Neuronal stem cell (in vitro differentiated cells): ENCODE data around the gene LLCFC1.

ENCODE experiments used
- DNase-seq: peaks from one replicate; pipeline ENCODE4 v3.0.0-alpha.2; 2013; ENCODE audit warnings: low spot score
- H2AFZ ChIP-seq: one replicate; pipeline ENCODE4 v1.6.1; 2013; ENCODE audit warnings: mild to moderate bottlenecking, low read length, inconsistent platforms
- H2AK5ac ChIP-seq: 2 replicates; pipeline ENCODE4 v1.6.1; 2013; ENCODE audit warnings: low read depth, mild to moderate bottlenecking, inconsistent platforms, low read length, moderate library complexity, mixed read lengths
- H2BK120ac ChIP-seq: 2 replicates; pipeline ENCODE4 v1.6.1; 2013; ENCODE audit warnings: low read depth, mild to moderate bottlenecking, inconsistent platforms, low read length, moderate library complexity, mixed read lengths
- H2BK12ac ChIP-seq: one replicate; pipeline ENCODE4 v1.6.1; 2013; ENCODE audit warnings: low read length, inconsistent platforms
- H2BK15ac ChIP-seq: 2 replicates; pipeline ENCODE4 v1.6.1; 2013; ENCODE audit warnings: mild to moderate bottlenecking, low read length, inconsistent platforms, mixed read lengths
- H2BK5ac ChIP-seq: one replicate; pipeline ENCODE4 v1.6.1; 2013; ENCODE audit warnings: inconsistent platforms, mild to moderate bottlenecking, low read length, moderate library complexity
- H3K14ac ChIP-seq: one replicate; pipeline ENCODE4 v1.6.1; 2013; ENCODE audit warnings: low read length, inconsistent platforms
- H3K18ac ChIP-seq: 2 replicates; pipeline ENCODE4 v1.6.1; 2013; ENCODE audit warnings: low read length, inconsistent platforms
- H3K23ac ChIP-seq: 2 replicates; pipeline ENCODE4 v1.6.1; 2013; ENCODE audit warnings: low read depth, mild to moderate bottlenecking, mixed read lengths, low read length, inconsistent platforms; ENCODE audit not compliant: poor library complexity
- H3K27ac ChIP-seq: replicated peaks from 3 replicates; pipeline ENCODE4 v1.5.1; 2013; ENCODE audit warnings: low read length, inconsistent platforms
- H3K27me3 ChIP-seq, 3 experiments: 2 replicates each; pipeline ENCODE4 v1.6.1; 2013; ENCODE audit warnings: low read length in 3 of 3, mild to moderate bottlenecking in 2 of 3, inconsistent platforms in 1 of 3, low read depth in 1 of 3, mixed read lengths in 1 of 3, moderate library complexity in 1 of 3; ENCODE audit not compliant: control insufficient read depth in 3 of 3, insufficient read depth in 3 of 3
- H3K36me3 ChIP-seq, 2 donors: replicated peaks in 1 of 2; 2 replicates each; pipeline ENCODE4 v1.6.1; 2013; ENCODE audit warnings: low read length in 2 of 2; ENCODE audit not compliant: control insufficient read depth in 2 of 2, insufficient read depth in 2 of 2
- H3K4ac ChIP-seq: 2 replicates; pipeline ENCODE4 v1.6.1; 2013; ENCODE audit warnings: inconsistent platforms, mild to moderate bottlenecking, low read length, moderate library complexity
- H3K4me1 ChIP-seq, 2 donors: 1 replicate in 1 of 2; 2 replicates in 1 of 2; pipeline ENCODE4 v1.6.1; 2013; ENCODE audit warnings: low read length in 2 of 2, low read depth in 1 of 2; ENCODE audit not compliant: control insufficient read depth in 2 of 2, insufficient read depth in 1 of 2
- H3K4me2 ChIP-seq: one replicate; pipeline ENCODE4 v1.6.1; 2013; ENCODE audit warnings: mild to moderate bottlenecking, low read length, inconsistent platforms; ENCODE audit not compliant: insufficient read depth, poor library complexity, severe bottlenecking
- H3K4me3 ChIP-seq, 2 donors: 2 replicates each; pipeline ENCODE4 v1.5.1; 2013; ENCODE audit warnings: low read length in 2 of 2, mild to moderate bottlenecking in 2 of 2, inconsistent platforms in 1 of 2, moderate library complexity in 1 of 2
- H3K79me1 ChIP-seq: one replicate; pipeline ENCODE4 v1.6.1; 2013; ENCODE audit warnings: low read depth, mild to moderate bottlenecking, inconsistent platforms, low read length, moderate library complexity
- H3K9ac ChIP-seq: one replicate; pipeline ENCODE4 v1.6.1; 2013; ENCODE audit warnings: mild to moderate bottlenecking, low read depth, low read length, inconsistent platforms; ENCODE audit not compliant: poor library complexity
- H3K9me3 ChIP-seq, 2 donors: replicated peaks in 1 of 2; 2 replicates each; pipeline versions ENCODE3 to v1.6.1; 2013; ENCODE audit warnings: low read length in 2 of 2, mild to moderate bottlenecking in 2 of 2, inconsistent platforms in 1 of 2, low read depth in 1 of 2, mixed read lengths in 1 of 2, moderate library complexity in 1 of 2; ENCODE audit not compliant: control insufficient read depth in 2 of 2, insufficient read depth in 1 of 2
- H4K8ac ChIP-seq: one replicate; pipeline ENCODE4 v1.6.1; 2013; ENCODE audit warnings: low read depth, mild to moderate bottlenecking, inconsistent platforms, low read length, moderate library complexity
- H4K91ac ChIP-seq: one replicate; pipeline ENCODE4 v1.6.1; 2013; ENCODE audit warnings: low read length, low read depth, mild to moderate bottlenecking, inconsistent platforms; ENCODE audit not compliant: poor library complexity
- WGBS, 2 donors: extraction: QIAGEN DNeasy Blood & Tissue Kit; methylation state at CpG; one replicate each; pipeline ENCODE4 v1.1.7; 2013; ENCODE audit warnings: missing lambda C conversion rate in 2 of 2, mixed read lengths in 1 of 2; ENCODE audit not compliant: insufficient read length in 2 of 2, insufficient replicate concordance in 1 of 2; ENCODE audit errors: extremely low coverage in 2 of 2; 5-methylcytosine and 5-hydroxymethylcytosine counted together

Gene LLCFC1

DNA sequence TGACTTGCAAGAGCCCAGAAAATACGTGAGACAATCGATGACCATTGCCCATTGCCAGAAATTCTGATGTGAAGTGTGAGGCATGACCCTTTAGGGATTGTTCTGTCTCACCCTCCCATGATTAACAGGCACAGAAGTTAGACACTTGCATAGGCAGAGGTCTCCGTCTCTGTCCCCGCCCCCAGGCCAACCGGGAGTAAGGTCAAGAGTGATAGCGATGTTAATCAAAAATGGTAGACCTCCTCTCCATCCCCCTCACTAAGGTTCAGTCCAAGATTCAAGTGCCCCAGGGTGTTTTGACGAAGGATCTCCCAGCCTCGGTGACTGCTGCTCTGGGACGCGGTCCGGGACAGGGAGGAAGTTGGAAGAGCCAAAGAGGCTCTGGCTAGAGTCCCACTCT lies 31.0 kb upstream of the LLCFC1 start:
- H2AFZ ChIP-seq = no peak overlapping the region
- H3K4me1 ChIP-seq = no peaks in the 10 kb centered on the region
- H2BK15ac ChIP-seq = no peak overlapping the region
- peaks cover 0 to 2% of the 10 kb centered on the region in 2 donors for H3K9me3 ChIP-seq
- no peak overlapping the region for H3K14ac ChIP-seq
- no peak overlapping the region for H2BK120ac ChIP-seq
- H3K27ac ChIP-seq = no peak overlapping the region
- no peaks in the 10 kb centered on the region for H3K79me1 ChIP-seq
- H2BK5ac ChIP-seq = no peak overlapping the region
- H4K91ac ChIP-seq = no peak overlapping the region
- no peak overlapping the region for H2BK12ac ChIP-seq
- no peaks in the 10 kb centered on the region for H3K27me3 ChIP-seq
- H4K8ac ChIP-seq = no peak overlapping the region
- no peak overlapping the region for H3K9ac ChIP-seq
- WGBS, 2 donors = no CpG with 5 or more reads among the region's 11 CpGs
- no peaks in the 10 kb centered on the region for H3K36me3 ChIP-seq
- no peak overlapping the region for H3K23ac ChIP-seq
- H3K4me2 ChIP-seq = no peak overlapping the region
- no peak overlapping the region for H3K4me3 ChIP-seq
- H2AK5ac ChIP-seq = no peak overlapping the region
- no peak for DNase-seq
- H3K18ac ChIP-seq = no peak overlapping the region
- H3K4ac ChIP-seq = no peak overlapping the region

DNA sequence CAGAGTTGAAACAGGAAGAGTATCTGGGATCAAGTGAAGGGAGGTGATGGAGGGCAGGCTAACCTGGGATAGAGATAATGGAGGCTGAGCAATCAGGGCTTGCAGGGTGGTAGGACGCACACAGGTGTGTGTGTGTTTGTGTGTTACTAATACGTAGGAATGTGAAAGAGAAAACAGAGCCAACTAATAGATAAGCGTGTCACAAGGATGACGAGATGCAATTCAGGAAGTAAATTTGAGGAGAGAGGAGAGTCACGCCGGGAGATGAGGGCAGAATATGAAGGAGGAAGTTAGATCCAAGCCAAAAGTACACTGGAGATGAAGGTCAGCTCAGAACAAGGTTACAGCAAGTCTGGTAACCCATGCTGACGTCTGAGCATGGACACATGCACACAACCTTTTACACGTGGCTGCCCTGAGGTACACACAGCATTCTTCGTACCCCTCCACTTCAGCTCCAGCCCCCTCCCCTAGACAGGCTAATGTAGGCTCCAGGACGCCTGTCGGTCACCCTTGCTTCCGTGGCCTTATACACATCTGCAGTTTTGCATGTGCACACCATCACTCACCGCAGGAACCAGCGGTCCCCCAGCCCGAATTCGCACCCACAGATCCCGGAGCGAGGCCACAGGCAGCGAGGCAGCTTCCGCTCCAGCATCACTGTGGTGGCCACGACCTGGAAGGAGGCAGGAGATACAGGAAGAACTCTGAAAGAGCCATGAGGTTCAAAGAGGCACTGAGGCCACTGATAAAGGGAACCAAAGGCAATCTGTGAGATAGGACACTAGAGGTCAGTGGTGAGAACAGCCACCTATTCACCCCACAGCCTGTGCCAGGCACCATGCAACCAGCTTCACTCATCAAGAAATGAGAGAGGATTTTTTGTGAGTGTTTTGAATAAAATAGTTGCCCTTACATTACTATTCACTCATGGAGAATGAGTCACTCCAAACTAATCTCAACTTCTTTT lies 30.1 kb upstream of the LLCFC1 start:
- Histone ChIP-seq H3K79me1 (no peaks in the 10 kb centered on the region), H3K4me3 (no peak overlapping the region), H3K4me2 (no peak overlapping the region), H2BK5ac (no peak overlapping the region), H3K9ac (no peak overlapping the region), H3K4me1 (no peaks in the 10 kb centered on the region), H2BK15ac (no peak overlapping the region), H2AK5ac (no peak overlapping the region), H4K8ac (no peak overlapping the region), H3K14ac (no peak overlapping the region), H3K23ac (no peak overlapping the region), H4K91ac (no peak overlapping the region), H2BK12ac (no peak overlapping the region), H3K36me3 (no peaks in the 10 kb centered on the region), H3K4ac (no peak overlapping the region), H2BK120ac (no peak overlapping the region), H2AFZ (no peak overlapping the region), H3K18ac (peak overlapping the region; percentile 33), H3K27ac (no peak overlapping the region), H3K9me3 (peaks cover 0 to 2% of the 10 kb centered on the region in 2 donors), H3K27me3 (no peaks in the 10 kb centered on the region)
- DNase-seq = no peak
- WGBS, 2 donors = no CpG with 5 or more reads among the region's 21 CpGs

- no peak overlapping the region for H2AK5ac ChIP-seq
- no peak for DNase-seq
- WGBS, 2 donors = no CpG with 5 or more reads among the region's 2 CpGs
- no peaks in the 10 kb centered on the region for H3K4me1 ChIP-seq
- no peak overlapping the region for H3K14ac ChIP-seq
- H2AFZ ChIP-seq = no peak overlapping the region
- H3K36me3 ChIP-seq = no peaks in the 10 kb centered on the region
- H3K23ac ChIP-seq = no peak overlapping the region
- H2BK120ac ChIP-seq = no peak overlapping the region
- no peak overlapping the region for H3K18ac ChIP-seq
- H3K4ac ChIP-seq = no peak overlapping the region
- H4K8ac ChIP-seq = no peak overlapping the region
- H3K27me3 ChIP-seq = no peaks in the 10 kb centered on the region
- no peak overlapping the region for H2BK12ac ChIP-seq
- no peak overlapping the region for H2BK5ac ChIP-seq
- H3K4me2 ChIP-seq = no peak overlapping the region
- H3K9ac ChIP-seq = no peak overlapping the region
- no peak overlapping the region for H3K27ac ChIP-seq
- H4K91ac ChIP-seq = no peak overlapping the region
- peaks cover 0 to 2% of the 10 kb centered on the region in 2 donors for H3K9me3 ChIP-seq
- no peaks in the 10 kb centered on the region for H3K79me1 ChIP-seq
- H3K4me3 ChIP-seq = no peak overlapping the region
- no peak overlapping the region for H2BK15ac ChIP-seq
These were observed 29.3 kb upstream of the LLCFC1 start for GRCh38 chr7:142910031-142910433.

- no peaks in the 10 kb centered on the region for H3K36me3 ChIP-seq
- H3K4ac ChIP-seq = no peak overlapping the region
- no peak overlapping the region for H3K9ac ChIP-seq
- no peak overlapping the region for H3K4me3 ChIP-seq
- no peak overlapping the region for H4K8ac ChIP-seq
- no peaks in the 10 kb centered on the region for H3K4me1 ChIP-seq
- H3K27ac ChIP-seq = no peak overlapping the region
- H2AK5ac ChIP-seq = no peak overlapping the region
- no peak overlapping the region for H3K23ac ChIP-seq
- H2BK12ac ChIP-seq = no peak overlapping the region
- DNase-seq = no peak
- H3K79me1 ChIP-seq = no peaks in the 10 kb centered on the region
- no peak overlapping the region for H3K4me2 ChIP-seq
- peaks cover 0 to 2% of the 10 kb centered on the region in 2 donors for H3K9me3 ChIP-seq
- no peak overlapping the region for H3K18ac ChIP-seq
- no peak overlapping the region for H2BK5ac ChIP-seq
- WGBS, 2 donors = no CpG with 5 or more reads among the region's 2 CpGs
- no peak overlapping the region for H3K14ac ChIP-seq
- H2BK120ac ChIP-seq = no peak overlapping the region
- H2BK15ac ChIP-seq = no peak overlapping the region
- H4K91ac ChIP-seq = no peak overlapping the region
- H3K27me3 ChIP-seq = no peaks in the 10 kb centered on the region
- no peak overlapping the region for H2AFZ ChIP-seq
These were observed 28.8 kb upstream of the LLCFC1 start for GRCh38 chr7:142910481-142910880.
